GM19372 (cell line): ENCODE results near the gene TFDP2.
"Not testable (repeated sequence)": the region's sequence is repeated elsewhere in the genome, so short reads cannot be mapped to it uniquely, and the experiment has no call there.

Experiments
- ATAC-seq: cut with Tn5 transposase; IDR thresholded peaks from one replicate; pipeline ENCODE4 v1.9.1; 2021; ENCODE audit warnings: mild to moderate bottlenecking, low read depth, moderate library complexity; ENCODE audit not compliant: unreplicated experiment

Gene TFDP2

GRCh38 chr3:141934354-141934753, 215.0 kb downstream of the TFDP2 start:
- no peak for ATAC-seq

GRCh38 chr3:141933421-141934300, 215.7 kb downstream of the TFDP2 start:
- ATAC-seq, result no peak

GRCh38 chr3:141930801-141931200, 218.5 kb downstream of the TFDP2 start:
- no peak for ATAC-seq

- ATAC-seq, result no peak
Observed at GRCh38 chr3:141929341-141929995, 219.9 kb downstream of the TFDP2 start.

GRCh38 chr3:141928631-141929270, 220.6 kb downstream of the TFDP2 start:
- ATAC-seq, result no peak

- no peak for ATAC-seq
Observed at GRCh38 chr3:141926929-141927328, 222.4 kb downstream of the TFDP2 start.

- not testable (repeated sequence) for ATAC-seq
Observed at GRCh38 chr3:141925677-141926076, 223.7 kb downstream of the TFDP2 start.

- no peak for ATAC-seq
Observed at GRCh38 chr3:141921316-141921715, 228.0 kb downstream of the TFDP2 start.

- ATAC-seq, result no peak
Observed at GRCh38 chr3:141920701-141921100, 228.6 kb downstream of the TFDP2 start.

- ATAC-seq, result no peak
Observed at GRCh38 chr3:141915766-141916165, 233.6 kb downstream of the TFDP2 start.

GRCh38 chr3:141915016-141915415, 234.3 kb downstream of the TFDP2 start:
- no peak for ATAC-seq

- no peak for ATAC-seq
Observed at GRCh38 chr3:141914311-141914710, 235.0 kb downstream of the TFDP2 start.

- no peak for ATAC-seq
Observed at GRCh38 chr3:141913150-141913811, 236.1 kb downstream of the TFDP2 start.

GRCh38 chr3:141909986-141910385, 239.4 kb downstream of the TFDP2 start:
- not testable (repeated sequence) for ATAC-seq

GRCh38 chr3:141909408-141909807, 239.9 kb downstream of the TFDP2 start:
- no peak for ATAC-seq

- ATAC-seq, result no peak
Observed at GRCh38 chr3:141905129-141905528, 244.2 kb downstream of the TFDP2 start.

GRCh38 chr3:141904203-141904602, 245.1 kb downstream of the TFDP2 start:
- no peak for ATAC-seq

GRCh38 chr3:141901914-141902313, 247.4 kb downstream of the TFDP2 start:
- ATAC-seq, result no peak

GRCh38 chr3:141900343-141900742, 249.0 kb downstream of the TFDP2 start:
- no peak for ATAC-seq

GRCh38 chr3:141898908-141899307, 250.4 kb downstream of the TFDP2 start:
- no peak for ATAC-seq

- ATAC-seq, result no peak
Observed at GRCh38 chr3:141895731-141896130, 253.6 kb downstream of the TFDP2 start.
